D341Med (cell line): ENCODE measurements around the gene SARNP.

ENCODE experiments used
- DNase-seq: peaks from one replicate; pipeline ENCODE4 v3.0.0; 2012; ENCODE audit warnings: low spot score

Gene SARNP

DNA sequence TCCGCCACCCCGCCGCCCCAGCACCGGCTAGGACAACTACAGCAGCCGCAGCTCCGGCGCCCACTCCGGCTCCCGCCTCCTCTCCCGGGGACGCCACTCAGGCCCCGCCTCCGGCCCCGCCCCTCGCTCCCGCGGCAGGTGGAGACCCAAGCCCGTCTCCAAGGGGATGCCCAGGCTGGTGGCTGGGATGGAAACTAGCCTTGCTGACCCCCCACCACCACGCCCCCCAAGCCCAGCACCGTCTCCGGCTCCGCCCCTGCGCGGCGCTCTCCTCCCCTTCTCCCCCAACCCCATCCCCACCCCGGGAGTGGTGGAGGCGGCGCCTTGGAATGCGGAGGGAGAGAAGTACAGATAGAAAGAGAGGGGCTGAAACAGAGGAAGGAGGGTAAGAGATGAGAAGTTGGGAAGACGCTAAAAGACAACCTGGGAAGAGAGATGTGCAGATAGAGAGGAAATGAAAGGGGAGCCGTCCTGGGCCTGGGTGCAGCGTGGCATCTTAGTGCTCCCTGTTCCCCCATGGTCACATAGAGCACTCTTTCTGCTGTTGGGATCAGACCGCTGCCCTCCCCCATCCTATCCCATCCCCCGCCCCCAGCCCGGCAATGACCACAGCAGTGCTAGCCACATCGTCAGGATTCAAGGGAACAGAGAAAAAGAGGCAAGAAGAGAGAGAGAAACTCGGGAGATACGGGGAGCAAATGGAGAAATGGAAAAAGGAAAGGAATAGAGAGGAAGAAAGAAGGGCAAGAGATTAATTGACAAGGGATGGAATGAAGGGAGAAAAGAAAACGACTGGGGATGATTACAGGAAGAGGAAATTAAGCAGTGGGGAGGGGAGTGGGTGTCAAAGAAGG is 109.5 kb downstream of the SARNP start, which contains the start of gene ITGA7:
TSS of gene ITGA7 (minus strand) at position 64 of the 854 bp plus-strand sequence. CDS start 222 bp downstream, outside the sequence.
- DNase-seq: peak; percentile 86
